Brain microvascular endothelial cell (primary cell): ENCODE results near the gene ARHGAP24.

ENCODE experiments used
- DNase-seq: peaks from one replicate; pipeline ENCODE4 v3.0.0-alpha.2; 2020
- H3K27ac ChIP-seq: fragments of 250-450 bp; sonication (Bioruptor Pico); 2 replicates; pipeline ENCODE4 v1.5.1; 2020; ENCODE audit warnings: mild to moderate bottlenecking, moderate library complexity
- H3K27me3 ChIP-seq: fragments of 250-450 bp; sonication (Bioruptor Pico); replicated peaks from 2 replicates; pipeline ENCODE4 v1.5.1; 2020; ENCODE audit warnings: mild to moderate bottlenecking
- H3K36me3 ChIP-seq: fragments of 250-450 bp; sonication (Bioruptor Pico); replicated peaks from 2 replicates; pipeline ENCODE4 v1.5.1; 2020; ENCODE audit warnings: mild to moderate bottlenecking
- H3K4me3 ChIP-seq: 2 replicates; pipeline ENCODE4 v1.5.1; 2011; ENCODE audit warnings: low read depth, mild to moderate bottlenecking, control low read depth, low read length, moderate library complexity
- in situ Hi-C: cut with HindIII; loops from 2 replicates; pipeline ENCODE4 v1.10.0; 2017; ENCODE audit warnings: low sequenced_read_pairs, low pct_ligation_motif_present
- TF ChIP-seq, protein P1 (sequence below): IDR thresholded peaks from 2 replicates; pipeline ENCODE4 v1.5.1; 2011; ENCODE audit warnings: low read depth, mild to moderate bottlenecking, moderate library complexity, low read length, control low read depth, inconsistent platforms; ENCODE audit errors: missing control alignments

Gene ARHGAP24

GRCh38 chr4:85879518-85879917, 404.6 kb downstream of the ARHGAP24 start:
- no peak overlapping the region for H3K4me3 ChIP-seq
- H3K27me3 ChIP-seq = no peaks in the 10 kb centered on the region
- in situ Hi-C loops = no loop called here
- no peak for DNase-seq
- no peak overlapping the region for H3K27ac ChIP-seq
- TF ChIP-seq, protein P1, sequence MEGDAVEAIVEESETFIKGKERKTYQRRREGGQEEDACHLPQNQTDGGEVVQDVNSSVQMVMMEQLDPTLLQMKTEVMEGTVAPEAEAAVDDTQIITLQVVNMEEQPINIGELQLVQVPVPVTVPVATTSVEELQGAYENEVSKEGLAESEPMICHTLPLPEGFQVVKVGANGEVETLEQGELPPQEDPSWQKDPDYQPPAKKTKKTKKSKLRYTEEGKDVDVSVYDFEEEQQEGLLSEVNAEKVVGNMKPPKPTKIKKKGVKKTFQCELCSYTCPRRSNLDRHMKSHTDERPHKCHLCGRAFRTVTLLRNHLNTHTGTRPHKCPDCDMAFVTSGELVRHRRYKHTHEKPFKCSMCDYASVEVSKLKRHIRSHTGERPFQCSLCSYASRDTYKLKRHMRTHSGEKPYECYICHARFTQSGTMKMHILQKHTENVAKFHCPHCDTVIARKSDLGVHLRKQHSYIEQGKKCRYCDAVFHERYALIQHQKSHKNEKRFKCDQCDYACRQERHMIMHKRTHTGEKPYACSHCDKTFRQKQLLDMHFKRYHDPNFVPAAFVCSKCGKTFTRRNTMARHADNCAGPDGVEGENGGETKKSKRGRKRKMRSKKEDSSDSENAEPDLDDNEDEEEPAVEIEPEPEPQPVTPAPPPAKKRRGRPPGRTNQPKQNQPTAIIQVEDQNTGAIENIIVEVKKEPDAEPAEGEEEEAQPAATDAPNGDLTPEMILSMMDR = no peak
- H3K36me3 ChIP-seq = no peaks in the 10 kb centered on the region

- no peaks in the 10 kb centered on the region for H3K27me3 ChIP-seq
- in situ Hi-C loops = no loop called here
- no peaks in the 10 kb centered on the region for H3K36me3 ChIP-seq
- TF ChIP-seq, protein P1 = no peak
- no peak overlapping the region for H3K27ac ChIP-seq
- DNase-seq = no peak
- no peak overlapping the region for H3K4me3 ChIP-seq
These were observed 408.2 kb downstream of the ARHGAP24 start for GRCh38 chr4:85883180-85883579.

- in situ Hi-C loops = no loop called here
- DNase-seq = no peak
- TF ChIP-seq, protein P1 = no peak
These were observed 409.3 kb downstream of the ARHGAP24 start for GRCh38 chr4:85884251-85884650.

GRCh38 chr4:85886665-85887064, 411.7 kb downstream of the ARHGAP24 start:
- Histone ChIP-seq H3K4me3 (no peak overlapping the region), H3K36me3 (no peaks in the 10 kb centered on the region), H3K27ac (no peak overlapping the region), H3K27me3 (no peaks in the 10 kb centered on the region)
- DNase-seq = no peak
- TF ChIP-seq, protein P1 = no peak
- in situ Hi-C loops = no loop called here

More at GRCh38 chr4:85884251-85884650, 409.3 kb downstream of the ARHGAP24 start:
- H3K4me3 ChIP-seq = no peak overlapping the region
- no peak overlapping the region for H3K27ac ChIP-seq
- H3K36me3 ChIP-seq = no peaks in the 10 kb centered on the region
- H3K27me3 ChIP-seq = no peaks in the 10 kb centered on the region

GRCh38 chr4:85889314-85889713, 414.4 kb downstream of the ARHGAP24 start:
- Histone ChIP-seq H3K36me3 (no peaks in the 10 kb centered on the region), H3K4me3 (no peak overlapping the region), H3K27me3 (no peaks in the 10 kb centered on the region), H3K27ac (no peak overlapping the region)
- TF ChIP-seq, protein P1 = no peak
- no peak for DNase-seq
- in situ Hi-C loops = no loop called here

- no peak overlapping the region for H3K27ac ChIP-seq
These were observed 420.8 kb downstream of the ARHGAP24 start for GRCh38 chr4:85895755-85896154.

More at GRCh38 chr4:85895755-85896154, 420.8 kb downstream of the ARHGAP24 start:
- H3K27me3 ChIP-seq = no peaks in the 10 kb centered on the region
- in situ Hi-C loops = no loop called here
- H3K4me3 ChIP-seq = no peak overlapping the region
- no peaks in the 10 kb centered on the region for H3K36me3 ChIP-seq
- DNase-seq = no peak
- TF ChIP-seq, protein P1 = no peak
